ENCODE measurements around the gene GABRA1. TPM values are rescaled to one million over a fixed set of nuclear protein-coding genes. Genes with fewer than 3 reads are reported as not detected.

GABRA1 gene
- total RNA-seq: 10 to 100 TPM in 1 of 2 donors, 1 to 10 TPM in 1; 5.5 to 25.3 TPM
- polyA plus RNA-seq (ENCODE audit: insufficient read length in 2 of 2): 10 to 100 TPM in 1 of 2 donors, 1 to 10 TPM in 1; 8.7 to 12.9 TPM
- long read RNA-seq, donor 1, full-length matches to known transcripts: 2 of 2 reads
- long read RNA-seq, donor 1, partial matches to known transcripts: 0 of 2 reads
- long read RNA-seq, donor 1, other reads (novel, unspliced or antisense): 0 of 2 reads
- long read RNA-seq, donor 2: 0 reads
- long read RNA-seq, donor 3, full-length matches to known transcripts: 4 of 4 reads
- long read RNA-seq, donor 3, partial matches to known transcripts: 0 of 4 reads
- long read RNA-seq, donor 3, other reads (novel, unspliced or antisense): 0 of 4 reads
- long read RNA-seq, donor 4: 0 reads

- Histone ChIP-seq H3K27me3 (ENCODE audit: control insufficient read depth, insufficient read depth, low read length) (peaks cover 28% of the 10 kb centered on the region), H3K36me3 (ENCODE audit: control insufficient read depth, insufficient read depth, low read length) (no peaks in the 10 kb centered on the region), H3K4me3 (ENCODE audit: low read depth, low read length) (peak within 1 kb of the TSS; percentile 35), H3K27ac (ENCODE audit: low read depth, low read length) (no peak within 1 kb of the TSS), H3K9me3 (ENCODE audit: control insufficient read depth, insufficient read depth, low read length) (no peaks in the 10 kb centered on the region), H3K4me1 (ENCODE audit: control insufficient read depth, insufficient read depth, low read length) (no peaks in the 10 kb centered on the region)
- WGBS (ENCODE audit: insufficient coverage): 0% methylated on average over 13 of the region's 16 CpGs
- peak in 4 of 6 donors; percentile 38 to 87 (median 58) for DNase-seq (ENCODE audit: low read depth in 4 of 6, low spot score in 6 of 6)
Observed at GRCh38 chr5:161847941-161848391, at the start of gene GABRA1. TSS of gene GABRA1 (plus strand) at chr5:161848120. CDS start at chr5:161850811, 2,691 bp downstream.

DNA sequence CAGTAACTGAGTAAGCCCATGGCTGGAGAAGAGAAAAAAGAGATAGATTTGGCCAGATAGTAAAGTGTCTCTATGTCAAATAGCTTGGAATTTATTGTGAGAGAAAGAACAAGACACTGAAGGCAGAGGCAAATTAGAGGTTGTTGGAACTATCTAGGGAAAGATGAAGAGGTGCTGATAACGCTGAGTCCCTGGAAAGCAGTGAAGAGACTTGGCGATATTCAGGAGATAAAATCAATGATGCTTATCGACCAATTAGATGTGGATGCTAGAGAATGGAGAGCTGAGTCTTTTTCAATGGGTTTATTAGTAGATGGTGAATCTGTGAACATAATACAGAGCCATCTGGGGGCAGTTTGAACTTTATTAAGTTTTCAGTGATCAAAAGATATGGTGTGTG is 48.6 kb upstream of the GABRA1 start:
- no peak overlapping the region for H3K27ac ChIP-seq (ENCODE audit: low read depth, low read length)
- DNase-seq (ENCODE audit: low read depth in 4 of 6, low spot score in 6 of 6): peak in 1 of 6 donors; percentile 68
- 70% methylated on average over 3 of the region's 3 CpGs for WGBS (ENCODE audit: insufficient coverage)
- no peak overlapping the region for H3K4me3 ChIP-seq (ENCODE audit: low read depth, low read length)
- H3K36me3 ChIP-seq (ENCODE audit: control insufficient read depth, insufficient read depth, low read length): no peaks in the 10 kb centered on the region
- H3K27me3 ChIP-seq (ENCODE audit: control insufficient read depth, insufficient read depth, low read length): no peaks in the 10 kb centered on the region
- no peaks in the 10 kb centered on the region for H3K9me3 ChIP-seq (ENCODE audit: control insufficient read depth, insufficient read depth, low read length)
- no peaks in the 10 kb centered on the region for H3K4me1 ChIP-seq (ENCODE audit: control insufficient read depth, insufficient read depth, low read length)

- WGBS (ENCODE audit: insufficient coverage): no CpG with 5 or more reads among the region's 1 CpG
- DNase-seq (ENCODE audit: low read depth in 4 of 6, low spot score in 6 of 6): no peak
- no peak overlapping the region for H3K4me3 ChIP-seq (ENCODE audit: low read depth, low read length)
- H3K9me3 ChIP-seq (ENCODE audit: control insufficient read depth, insufficient read depth, low read length): no peaks in the 10 kb centered on the region
- no peaks in the 10 kb centered on the region for H3K4me1 ChIP-seq (ENCODE audit: control insufficient read depth, insufficient read depth, low read length)
- no peaks in the 10 kb centered on the region for H3K27me3 ChIP-seq (ENCODE audit: control insufficient read depth, insufficient read depth, low read length)
- H3K27ac ChIP-seq (ENCODE audit: low read depth, low read length): no peak overlapping the region
- H3K36me3 ChIP-seq (ENCODE audit: control insufficient read depth, insufficient read depth, low read length): no peaks in the 10 kb centered on the region
Observed at GRCh38 chr5:161804263-161804662, 43.7 kb upstream of the GABRA1 start.

GRCh38 chr5:161846746-161847145 is 1.2 kb upstream of the GABRA1 start:
- Histone ChIP-seq H3K27me3 (ENCODE audit: control insufficient read depth, insufficient read depth, low read length) (peaks cover 28% of the 10 kb centered on the region), H3K36me3 (ENCODE audit: control insufficient read depth, insufficient read depth, low read length) (no peaks in the 10 kb centered on the region), H3K27ac (ENCODE audit: low read depth, low read length) (no peak overlapping the region), H3K9me3 (ENCODE audit: control insufficient read depth, insufficient read depth, low read length) (no peaks in the 10 kb centered on the region), H3K4me1 (ENCODE audit: control insufficient read depth, insufficient read depth, low read length) (no peaks in the 10 kb centered on the region), H3K4me3 (ENCODE audit: low read depth, low read length) (peak overlapping the region; percentile 35)
- peak in 2 of 6 donors; percentile 42 to 57 for DNase-seq (ENCODE audit: low read depth in 4 of 6, low spot score in 6 of 6)
- WGBS (ENCODE audit: insufficient coverage): 10% methylated on average over 3 of the region's 5 CpGs

- Histone ChIP-seq H3K4me1 (ENCODE audit: control insufficient read depth, insufficient read depth, low read length) (no peaks in the 10 kb centered on the region), H3K4me3 (ENCODE audit: low read depth, low read length) (peak overlapping the region; percentile 35), H3K36me3 (ENCODE audit: control insufficient read depth, insufficient read depth, low read length) (no peaks in the 10 kb centered on the region), H3K27ac (ENCODE audit: low read depth, low read length) (no peak overlapping the region), H3K9me3 (ENCODE audit: control insufficient read depth, insufficient read depth, low read length) (no peaks in the 10 kb centered on the region), H3K27me3 (ENCODE audit: control insufficient read depth, insufficient read depth, low read length) (peaks cover 28% of the 10 kb centered on the region)
- DNase-seq (ENCODE audit: low read depth in 4 of 6, low spot score in 6 of 6): peak in 3 of 6 donors; percentile 19 to 79 (median 51)
- WGBS (ENCODE audit: insufficient coverage): no CpG with 5 or more reads among the region's 12 CpGs
Observed at GRCh38 chr5:161847447-161847846, 473 bp upstream of the GABRA1 start.

DNA sequence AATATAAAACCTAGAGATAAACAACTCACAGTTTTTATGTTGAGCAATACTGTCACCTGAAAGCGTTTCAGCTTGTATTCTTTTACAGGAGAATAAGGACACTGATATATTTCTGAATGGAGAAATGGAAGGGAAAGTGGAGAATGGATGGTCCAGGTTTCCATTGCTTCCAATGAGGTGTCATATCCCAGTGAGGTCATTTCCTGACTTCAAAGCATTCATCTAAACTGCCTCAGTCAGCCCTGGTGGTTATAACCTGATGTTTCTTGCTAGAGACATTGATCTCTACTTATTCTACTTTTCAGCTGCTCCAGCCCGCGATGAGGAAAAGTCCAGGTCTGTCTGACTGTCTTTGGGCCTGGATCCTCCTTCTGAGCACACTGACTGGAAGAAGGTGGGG is 2.6 kb downstream of the GABRA1 start:
- DNase-seq (ENCODE audit: low read depth in 4 of 6, low spot score in 6 of 6): peak in 1 of 6 donors; percentile 9
- no peak overlapping the region for H3K4me3 ChIP-seq (ENCODE audit: low read depth, low read length)
- peaks cover 26% of the 10 kb centered on the region for H3K27me3 ChIP-seq (ENCODE audit: control insufficient read depth, insufficient read depth, low read length)

GRCh38 chr5:161851691-161852299 is 3.9 kb downstream of the GABRA1 start:
- H3K36me3 ChIP-seq (ENCODE audit: control insufficient read depth, insufficient read depth, low read length): no peaks in the 10 kb centered on the region
- DNase-seq (ENCODE audit: low read depth in 4 of 6, low spot score in 6 of 6): peak in 2 of 6 donors; percentile 32 to 81
- H3K9me3 ChIP-seq (ENCODE audit: control insufficient read depth, insufficient read depth, low read length): no peaks in the 10 kb centered on the region
- H3K27me3 ChIP-seq (ENCODE audit: control insufficient read depth, insufficient read depth, low read length): peaks cover 23% of the 10 kb centered on the region
- H3K4me3 ChIP-seq (ENCODE audit: low read depth, low read length): no peak overlapping the region
- no peak overlapping the region for H3K27ac ChIP-seq (ENCODE audit: low read depth, low read length)
- no peaks in the 10 kb centered on the region for H3K4me1 ChIP-seq (ENCODE audit: control insufficient read depth, insufficient read depth, low read length)
- WGBS (ENCODE audit: insufficient coverage): 100% methylated on average over 1 of the region's 2 CpGs

More for the DNA sequence above, 2.6 kb downstream of the GABRA1 start:
- H3K4me1 ChIP-seq (ENCODE audit: control insufficient read depth, insufficient read depth, low read length): no peaks in the 10 kb centered on the region
- H3K36me3 ChIP-seq (ENCODE audit: control insufficient read depth, insufficient read depth, low read length): no peaks in the 10 kb centered on the region
- no peaks in the 10 kb centered on the region for H3K9me3 ChIP-seq (ENCODE audit: control insufficient read depth, insufficient read depth, low read length)
- WGBS (ENCODE audit: insufficient coverage): 40% methylated on average over 1 of the region's 3 CpGs
- no peak overlapping the region for H3K27ac ChIP-seq (ENCODE audit: low read depth, low read length)

DNA sequence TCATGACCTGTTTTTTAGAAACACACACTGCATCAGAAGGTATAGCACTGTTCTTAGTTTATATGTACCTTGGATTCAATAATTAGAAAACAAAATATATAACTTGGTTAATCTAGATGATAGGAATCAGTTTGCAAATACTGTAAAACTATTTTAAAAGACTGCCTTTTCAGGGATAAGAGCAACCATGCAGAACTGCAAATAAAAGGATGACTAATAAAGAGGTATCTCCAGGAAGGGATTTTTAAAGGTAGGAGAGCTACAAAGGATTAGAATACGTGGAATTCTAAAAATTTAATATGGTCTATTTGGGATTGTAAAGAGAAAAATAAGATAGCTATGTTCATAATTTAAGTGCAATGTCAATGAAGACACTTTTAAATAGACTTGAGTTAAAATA is 9.4 kb downstream of the GABRA1 start:
- H3K4me1 ChIP-seq (ENCODE audit: control insufficient read depth, insufficient read depth, low read length): no peaks in the 10 kb centered on the region
- H3K27ac ChIP-seq (ENCODE audit: low read depth, low read length): no peak overlapping the region
- WGBS (ENCODE audit: insufficient coverage): no CpG with 5 or more reads among the region's 1 CpG

GRCh38 chr5:161863259-161863658 is 15.3 kb downstream of the GABRA1 start:
- Histone ChIP-seq H3K4me3 (ENCODE audit: low read depth, low read length) (no peak overlapping the region), H3K9me3 (ENCODE audit: control insufficient read depth, insufficient read depth, low read length) (no peaks in the 10 kb centered on the region), H3K36me3 (ENCODE audit: control insufficient read depth, insufficient read depth, low read length) (no peaks in the 10 kb centered on the region), H3K4me1 (ENCODE audit: control insufficient read depth, insufficient read depth, low read length) (no peaks in the 10 kb centered on the region), H3K27ac (ENCODE audit: low read depth, low read length) (no peak overlapping the region), H3K27me3 (ENCODE audit: control insufficient read depth, insufficient read depth, low read length) (no peaks in the 10 kb centered on the region)
- WGBS (ENCODE audit: insufficient coverage): 73% methylated on average over 2 of the region's 3 CpGs
- DNase-seq (ENCODE audit: low read depth in 4 of 6, low spot score in 6 of 6): no peak

More for the DNA sequence above, 9.4 kb downstream of the GABRA1 start:
- no peaks in the 10 kb centered on the region for H3K36me3 ChIP-seq (ENCODE audit: control insufficient read depth, insufficient read depth, low read length)
- no peaks in the 10 kb centered on the region for H3K9me3 ChIP-seq (ENCODE audit: control insufficient read depth, insufficient read depth, low read length)
- no peak overlapping the region for H3K4me3 ChIP-seq (ENCODE audit: low read depth, low read length)
- H3K27me3 ChIP-seq (ENCODE audit: control insufficient read depth, insufficient read depth, low read length): no peaks in the 10 kb centered on the region
- DNase-seq (ENCODE audit: low read depth in 4 of 6, low spot score in 6 of 6): no peak

All from spinal cord (tissue), 10 donors.